HCT116 (cell line): ENCODE data around the gene ZCCHC24. TPM values are rescaled to one million over a fixed set of nuclear protein-coding genes. Genes with fewer than 3 reads are reported as not detected.

Source experiments
- ATAC-seq: fragments of 200-7000 bp; cut with Tn5 transposase; 2 replicates; pipeline ENCODE4 v1.9.1; 2020; ENCODE audit warnings: mild to moderate bottlenecking, moderate library complexity
- BruUV-seq: library from RNA; stranded (reverse); fragments of 400-500 nt; replicated peaks from 2 replicates; lab custom pipeline; 2021; lab: Mats Ljungman, UMichigan
- CTCF ChIA-PET: fragments of 300-600 bp; sonication (Branson Sonifier 250); formaldehyde crosslinking; loops from one replicate; lab custom pipeline; 2021; ENCODE audit warnings: antibody characterized with exemption; lab: Charles Lee
- POLR2A ChIA-PET: fragments of 300-600, 350-600 bp; sonication (Branson Sonifier 250); formaldehyde crosslinking; loops from one replicate; lab custom pipeline; 2021; ENCODE audit warnings: antibody characterized with exemption; lab: Charles Lee
- RAD21 ChIA-PET, 2 experiments: fragments of 300-600 bp; sonication (Branson Sonifier 250); formaldehyde crosslinking; loops; one replicate each; lab custom pipeline; 2023; ENCODE audit warnings: low total read pairs in 2 of 2; ENCODE audit not compliant: uncharacterized antibody in 2 of 2, unreplicated experiment in 2 of 2, low non-redundant PET in 1 of 2; lab: Charles Lee
- DNase-seq: peaks from one replicate; pipeline ENCODE4 v3.0.0-alpha.2; 2010; ENCODE audit warnings: low read depth, low spot score
- H2AFZ ChIP-seq: fragments of 200-600 bp; shearing (Covaris generic), sonication (generic); 2 replicates; pipeline ENCODE4 v1.6.1; 2017; ENCODE audit warnings: low read depth, mixed run types, mixed read lengths, antibody characterized with exemption, low read length; ENCODE audit not compliant: poor library complexity, severe bottlenecking
- H3K27ac ChIP-seq: 2 replicates; pipeline ENCODE4 v1.5.1; 2012; ENCODE audit warnings: low read depth, low read length
- H3K27me3 ChIP-seq: fragments of 200-600 bp; sonication (generic); 2 replicates; pipeline ENCODE4 v1.6.1; 2016; ENCODE audit warnings: mixed run types, low read length, mixed read lengths; ENCODE audit not compliant: insufficient read depth
- H3K36me3 ChIP-seq, 2 experiments: fragments of 200-500 bp in 1 of 2; fragments of 200-600 bp in 1 of 2; sonication (Bioruptor generic) in 1 of 2; sonication (generic) in 1 of 2; 2 replicates each; pipeline versions ENCODE4 v1.5.1 to v1.6.1; 2014 to 2016; ENCODE audit warnings: low read length in 2 of 2, inconsistent platforms in 1 of 2, mixed read lengths in 1 of 2, mixed run types in 1 of 2; ENCODE audit not compliant: insufficient read depth in 2 of 2, control insufficient read depth in 1 of 2
- H3K4me1 ChIP-seq, 2 experiments: fragments of 200-600 bp in 1 of 2; sonication (generic) in 1 of 2; 2 replicates each; pipeline versions ENCODE4 v1.5.1 to v1.6.1; 2012 to 2017; ENCODE audit warnings: low read length in 2 of 2, inconsistent platforms in 1 of 2, mild to moderate bottlenecking in 1 of 2, mixed read lengths in 1 of 2, mixed run types in 1 of 2, moderate library complexity in 1 of 2; ENCODE audit not compliant: insufficient read depth in 2 of 2, control insufficient read depth in 1 of 2
- H3K4me2 ChIP-seq: fragments of 200-600 bp; sonication (generic); 2 replicates; pipeline ENCODE4 v1.6.1; 2017; ENCODE audit warnings: mixed run types, low read length, mixed read lengths
- H3K4me3 ChIP-seq, 2 experiments: fragments of 200-600 bp in 1 of 2; sonication (generic) in 1 of 2; replicated peaks in 1 of 2; 2 replicates each; pipeline ENCODE4 v1.5.1; 2011 to 2016; ENCODE audit warnings: low read length in 2 of 2, control low read depth in 1 of 2, low read depth in 1 of 2, mild to moderate bottlenecking in 1 of 2, mixed read lengths in 1 of 2, mixed run types in 1 of 2
- H3K79me2 ChIP-seq: fragments of 200-600 bp; sonication (generic); 2 replicates; pipeline ENCODE4 v1.6.1; 2017; ENCODE audit warnings: mild to moderate bottlenecking, mixed run types, low read length, moderate library complexity, mixed read lengths; ENCODE audit not compliant: insufficient read depth
- H3K9ac ChIP-seq: fragments of 200-600 bp; sonication (generic); 2 replicates; pipeline ENCODE4 v1.6.1; 2016; ENCODE audit warnings: low read length, mixed read lengths
- H3K9me2 ChIP-seq: fragments of 200-600 bp; sonication (generic), shearing (Covaris generic); 2 replicates; pipeline ENCODE4 v1.6.1; 2017; ENCODE audit warnings: mixed run types, mild to moderate bottlenecking, moderate library complexity; ENCODE audit not compliant: insufficient read depth
- H3K9me3 ChIP-seq, 2 experiments: fragments of 200-500 bp in 1 of 2; fragments of 200-600 bp in 1 of 2; sonication (Bioruptor generic) in 1 of 2; sonication (generic) in 1 of 2; 2 replicates each; pipeline ENCODE4 v1.6.1; 2014 to 2017; ENCODE audit warnings: low read length in 2 of 2, mixed read lengths in 2 of 2, inconsistent platforms in 1 of 2, low read depth in 1 of 2, mild to moderate bottlenecking in 1 of 2, mixed run types in 1 of 2, moderate library complexity in 1 of 2; ENCODE audit not compliant: control insufficient read depth in 1 of 2, insufficient read depth in 1 of 2
- H4K20me1 ChIP-seq: fragments of 200-600 bp; sonication (generic), shearing (Covaris generic); 2 replicates; pipeline ENCODE4 v1.6.1; 2017; ENCODE audit warnings: mixed run types, mild to moderate bottlenecking, moderate library complexity; ENCODE audit not compliant: insufficient read depth
- CBX3 ChIP-seq: IDR thresholded peaks from 2 replicates; pipeline ENCODE4 v1.6.1; 2012; ENCODE audit warnings: low read depth
- CEBPB ChIP-seq: IDR thresholded peaks from 2 replicates; pipeline ENCODE4 v1.6.1; 2012; ENCODE audit warnings: low read depth
- CTCF ChIP-seq, 3 experiments: fragments of 200-600 bp in 1 of 3; sonication (generic) in 1 of 3; IDR thresholded peaks in 2 of 3; conservative IDR thresholded peaks in 1 of 3; 2 replicates each; pipeline ENCODE4 v1.5.1; 2012 to 2017; ENCODE audit warnings: low read depth in 2 of 3, low read length in 2 of 3, antibody characterized with exemption in 1 of 3, borderline replicate concordance in 1 of 3, control low read depth in 1 of 3, mild to moderate bottlenecking in 1 of 3, mixed read lengths in 1 of 3, mixed run types in 1 of 3, moderate library complexity in 1 of 3; ENCODE audit not compliant: insufficient read depth in 1 of 3
- EGR1 ChIP-seq: IDR thresholded peaks from 2 replicates; pipeline ENCODE4 v1.6.1; 2012; ENCODE audit warnings: low read depth
- ELF1 ChIP-seq: IDR thresholded peaks from 2 replicates; pipeline ENCODE4 v1.6.1; 2012; ENCODE audit warnings: low read depth, borderline replicate concordance
- EZH2 ChIP-seq: fragments of 200-600 bp; sonication (generic); IDR thresholded peaks from 2 replicates; pipeline ENCODE4 v1.6.1; 2017; ENCODE audit warnings: antibody characterized with exemption, mixed run types
- EZH2phosphoT487 ChIP-seq: fragments of 200-600 bp; IDR thresholded peaks from 2 replicates; pipeline ENCODE4 v1.6.1; 2018; ENCODE audit warnings: antibody characterized with exemption, borderline replicate concordance
- FOSL1 ChIP-seq: IDR thresholded peaks from 2 replicates; pipeline ENCODE4 v1.6.1; 2012; ENCODE audit warnings: low read depth
- JUND ChIP-seq: IDR thresholded peaks from 2 replicates; pipeline ENCODE4 v1.6.1; 2012
- POLR2A ChIP-seq: IDR thresholded peaks from 2 replicates; pipeline ENCODE4 v1.7.0; 2011; ENCODE audit warnings: borderline replicate concordance; ENCODE audit not compliant: insufficient read depth, insufficient read length; ENCODE audit errors: extremely low read depth
- POLR2AphosphoS5 ChIP-seq: IDR thresholded peaks from 2 replicates; pipeline ENCODE4 v1.6.1; 2011; ENCODE audit warnings: mild to moderate bottlenecking, low read depth, low read length, moderate library complexity
- RAD21 ChIP-seq: IDR thresholded peaks from 2 replicates; pipeline ENCODE4 v1.6.1; 2012; ENCODE audit warnings: low read depth, mild to moderate bottlenecking
- SP1 ChIP-seq: IDR thresholded peaks from 2 replicates; pipeline ENCODE4 v1.6.1; 2012; ENCODE audit warnings: low read depth
- SRF ChIP-seq: IDR thresholded peaks from 2 replicates; pipeline ENCODE4 v1.6.1; 2012; ENCODE audit warnings: low read depth
- YY1 ChIP-seq: IDR thresholded peaks from 2 replicates; pipeline ENCODE4 v1.6.1; 2011; ENCODE audit warnings: low read length, low read depth, moderate library complexity, mild to moderate bottlenecking; ENCODE audit not compliant: insufficient replicate concordance; ENCODE audit errors: extremely low read depth
- ZBTB33 ChIP-seq: IDR thresholded peaks from 2 replicates; pipeline ENCODE4 v1.6.1; 2011; ENCODE audit warnings: mild to moderate bottlenecking, low read length, moderate library complexity; ENCODE audit not compliant: insufficient replicate concordance; ENCODE audit errors: extremely low read depth
- ZFX ChIP-seq: fragments of 450-650 bp; IDR thresholded peaks from 2 replicates; pipeline ENCODE4 v1.6.1; 2017
- ZNF274 ChIP-seq: fragments of 200-500 bp; sonication (Bioruptor generic); IDR thresholded peaks from 2 replicates; pipeline ENCODE4 v1.6.1; 2014; ENCODE audit warnings: mild to moderate bottlenecking, low read depth, low read length, inconsistent platforms
- intact Hi-C: fragments of 100-400 bp; cut with micrococcal nuclease; formaldehyde crosslinking; loops from 2 replicates; pipeline ENCODE4 v1.10.0; 2022
- total RNA-seq: library from RNA; stranded (reverse); gene quantifications from one replicate; pipeline ENCODE4 v1.2.1, GENCODE V29; 2021; ENCODE audit not compliant: unreplicated experiment

ZCCHC24 gene
- total RNA-seq, 1 experiment from 2014 or later = 7.0 TPM

GRCh38 chr10:79367426-79368189 lies 77.8 kb downstream of the ZCCHC24 start:
- BruUV-seq = no TSS peak

More at GRCh38 chr10:79367426-79368189, 77.8 kb downstream of the ZCCHC24 start:
- no peaks in the 10 kb centered on the region for H3K9me2 ChIP-seq
- no peaks in the 10 kb centered on the region for H3K36me3 ChIP-seq
- no peak overlapping the region for H3K4me3 ChIP-seq
- H3K27ac ChIP-seq = no peak overlapping the region
- CTCF ChIA-PET = no interaction called here
- H4K20me1 ChIP-seq = no peaks in the 10 kb centered on the region
- ATAC-seq = no peak
- H3K9ac ChIP-seq = no peak overlapping the region
- TF ChIP-seq FOSL1 (no peak), ELF1 (no peak), JUND (no peak), SP1 (no peak), EZH2phosphoT487 (no peak), CTCF (IDR thresholded peaks at IDR 0.05 in 2 of 3, conservative IDR thresholded peaks at IDR 0.05 in 1 of 3; ENCODE audit: borderline replicate concordance in 1 of 3, insufficient read depth in 1 of 3, low read depth in 2 of 3, low read length in 2 of 3) (no peak), CBX3 (no peak), ZNF274 (no peak), POLR2AphosphoS5 (no peak), ZBTB33 (no peak), CEBPB (no peak), YY1 (no peak), EZH2 (no peak), POLR2A (no peak), EGR1 (no peak), ZFX (no peak), SRF (no peak), RAD21 (no peak)
- H3K9me3 ChIP-seq = peaks cover 0 to 3% of the 10 kb centered on the region in 2 experiments; a peak in 1 of 4 replicates
- no peaks in the 10 kb centered on the region for H3K79me2 ChIP-seq
- no peak overlapping the region for H2AFZ ChIP-seq
- no peak overlapping the region for H3K4me2 ChIP-seq
- no peaks in the 10 kb centered on the region for H3K27me3 ChIP-seq
- POLR2A ChIA-PET = no interaction called here
- intact Hi-C loops = no loop called here
- no peak for DNase-seq
- RAD21 ChIA-PET = no interaction called here
- H3K4me1 ChIP-seq = no peaks in the 10 kb centered on the region
